LNCaP clone FGC (cell line): ENCODE results near the gene LHX1.

Experiments
- DNase-seq: peaks from one replicate; pipeline ENCODE4 v3.0.0-alpha.2; 2011; ENCODE audit warnings: low read depth
- H3K4me3 ChIP-seq: 2 replicates; pipeline ENCODE4 v1.5.1; 2011; ENCODE audit warnings: mild to moderate bottlenecking, low read depth, low read length, control low read depth
- CTCF ChIP-seq: IDR thresholded peaks from 2 replicates; pipeline ENCODE4 v1.5.1; 2012; ENCODE audit warnings: mild to moderate bottlenecking; ENCODE audit not compliant: control insufficient read depth, insufficient read depth; ENCODE audit errors: extremely low read depth

The LHX1 gene

GRCh38 chr17:36980280-36980761, 43.0 kb downstream of the LHX1 start:
- peak; percentile 79 for DNase-seq
- no peak for TF ChIP-seq CTCF
- peak overlapping the region; percentile 23 for H3K4me3 ChIP-seq

- no peak for TF ChIP-seq CTCF
- DNase-seq, result no peak
- no peak overlapping the region for H3K4me3 ChIP-seq
Measured at GRCh38 chr17:36983618-36984017, 46.3 kb downstream of the LHX1 start.

- no peak for DNase-seq
- no peak for TF ChIP-seq CTCF
- H3K4me3 ChIP-seq, result no peak overlapping the region
Measured at GRCh38 chr17:36989173-36989572, 51.9 kb downstream of the LHX1 start.

- no peak overlapping the region for H3K4me3 ChIP-seq
- peak; percentile 68 for DNase-seq
- no peak for TF ChIP-seq CTCF
Measured at GRCh38 chr17:36992701-36993100, 55.4 kb downstream of the LHX1 start.

GRCh38 chr17:36993227-36993626, 56.0 kb downstream of the LHX1 start:
- no peak for TF ChIP-seq CTCF
- H3K4me3 ChIP-seq, result no peak overlapping the region
- no peak for DNase-seq
